Measurements from ENCODE around the gene BRDT.

Gene BRDT

DNA sequence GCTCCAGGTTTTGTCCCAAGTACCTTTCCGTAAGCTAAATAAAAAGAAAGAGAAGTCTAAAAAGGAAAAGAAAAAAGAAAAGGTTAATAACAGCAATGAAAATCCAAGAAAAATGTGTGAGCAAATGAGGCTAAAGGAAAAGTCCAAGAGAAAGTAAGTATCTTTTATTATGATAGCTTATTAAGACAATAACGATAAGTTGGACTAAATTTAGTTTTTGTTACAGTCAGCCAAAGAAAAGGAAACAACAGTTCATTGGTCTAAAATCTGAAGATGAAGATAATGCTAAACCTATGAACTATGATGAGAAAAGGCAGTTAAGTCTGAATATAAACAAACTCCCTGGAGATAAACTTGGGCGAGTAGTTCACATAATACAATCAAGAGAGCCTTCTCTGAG is 31.5 kb downstream of the BRDT start:
- Histone ChIP-seq H3K36me3 (replicated peaks; ENCODE audit: low read depth, low read length) (no peaks in the 10 kb centered on the region), H3K4me3 (ENCODE audit: low read length) (no peak overlapping the region), H4K20me1 (ENCODE audit: insufficient read depth, low read length) (no peaks in the 10 kb centered on the region), H3K4me2 (ENCODE audit: low read length) (no peak overlapping the region), H3K9me3 (ENCODE audit: insufficient read depth, low read length) (no peaks in the 10 kb centered on the region), H3K79me2 (ENCODE audit: low read length) (no peaks in the 10 kb centered on the region), H3K9ac (ENCODE audit: low read length) (no peak overlapping the region), H3K27ac (ENCODE audit: low read length) (no peak overlapping the region), H2AFZ (ENCODE audit: low read depth, low read length) (no peak overlapping the region), H3K27me3 (ENCODE audit: low read depth, low read length) (0 out of 2 replicates have a peak, but pooled peaks cover 7% of the 10 kb centered on the region), H3K4me1 (ENCODE audit: low read length) (no peaks in the 10 kb centered on the region)
- TF ChIP-seq, protein P1, sequence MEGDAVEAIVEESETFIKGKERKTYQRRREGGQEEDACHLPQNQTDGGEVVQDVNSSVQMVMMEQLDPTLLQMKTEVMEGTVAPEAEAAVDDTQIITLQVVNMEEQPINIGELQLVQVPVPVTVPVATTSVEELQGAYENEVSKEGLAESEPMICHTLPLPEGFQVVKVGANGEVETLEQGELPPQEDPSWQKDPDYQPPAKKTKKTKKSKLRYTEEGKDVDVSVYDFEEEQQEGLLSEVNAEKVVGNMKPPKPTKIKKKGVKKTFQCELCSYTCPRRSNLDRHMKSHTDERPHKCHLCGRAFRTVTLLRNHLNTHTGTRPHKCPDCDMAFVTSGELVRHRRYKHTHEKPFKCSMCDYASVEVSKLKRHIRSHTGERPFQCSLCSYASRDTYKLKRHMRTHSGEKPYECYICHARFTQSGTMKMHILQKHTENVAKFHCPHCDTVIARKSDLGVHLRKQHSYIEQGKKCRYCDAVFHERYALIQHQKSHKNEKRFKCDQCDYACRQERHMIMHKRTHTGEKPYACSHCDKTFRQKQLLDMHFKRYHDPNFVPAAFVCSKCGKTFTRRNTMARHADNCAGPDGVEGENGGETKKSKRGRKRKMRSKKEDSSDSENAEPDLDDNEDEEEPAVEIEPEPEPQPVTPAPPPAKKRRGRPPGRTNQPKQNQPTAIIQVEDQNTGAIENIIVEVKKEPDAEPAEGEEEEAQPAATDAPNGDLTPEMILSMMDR (IDR thresholded peaks at IDR 0.05; ENCODE audit: low read depth, low read length) = no peak

DNA sequence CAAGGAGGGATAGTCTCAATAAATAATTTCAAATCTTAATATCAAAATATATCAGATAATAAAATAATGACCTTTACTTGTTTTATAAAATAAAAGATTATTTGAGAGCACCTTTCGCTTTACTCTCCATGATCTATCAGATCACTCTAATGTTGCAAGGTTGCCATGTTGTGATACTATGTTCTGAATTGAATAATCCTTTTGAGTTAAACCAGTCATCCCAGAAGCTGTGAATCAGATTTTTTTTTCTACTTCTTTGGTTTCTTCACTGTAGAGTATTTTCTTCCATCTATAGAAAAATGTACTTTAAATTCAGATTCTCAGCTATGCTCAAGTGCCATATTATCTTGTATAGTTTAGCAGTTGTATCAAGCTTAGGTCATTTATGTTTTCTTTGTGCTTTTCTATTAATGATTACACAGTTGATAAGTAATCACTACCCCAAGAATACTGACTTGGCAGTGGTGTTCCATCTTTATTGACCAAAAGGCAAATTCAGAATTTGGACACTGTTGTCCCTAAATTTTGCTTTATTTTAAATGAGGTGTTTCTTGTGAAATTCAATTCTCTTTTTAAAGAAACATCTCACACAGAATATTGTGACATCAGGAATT is 32.9 kb downstream of the BRDT start:
- H3K4me1 ChIP-seq (ENCODE audit: low read length) = no peaks in the 10 kb centered on the region
- no peak overlapping the region for H3K4me2 ChIP-seq (ENCODE audit: low read length)
- H3K27me3 ChIP-seq (ENCODE audit: low read depth, low read length) = 0 out of 2 replicates have a peak, but pooled peaks cover 1% of the 10 kb centered on the region
- no peaks in the 10 kb centered on the region for H3K79me2 ChIP-seq (ENCODE audit: low read length)
- no peak overlapping the region for H3K4me3 ChIP-seq (ENCODE audit: low read length)
- no peaks in the 10 kb centered on the region for H4K20me1 ChIP-seq (ENCODE audit: insufficient read depth, low read length)
- H2AFZ ChIP-seq (ENCODE audit: low read depth, low read length) = no peak overlapping the region
- no peak overlapping the region for H3K9ac ChIP-seq (ENCODE audit: low read length)
- H3K27ac ChIP-seq (ENCODE audit: low read length) = no peak overlapping the region
- H3K36me3 ChIP-seq (replicated peaks; ENCODE audit: low read depth, low read length) = no peaks in the 10 kb centered on the region
- TF ChIP-seq EZH2phosphoT487 (IDR thresholded peaks at IDR 0.05; ENCODE audit: low read depth) = no peak
- TF ChIP-seq, protein P1 (IDR thresholded peaks at IDR 0.05; ENCODE audit: low read depth, low read length) = no peak
- H3K9me3 ChIP-seq (ENCODE audit: insufficient read depth, low read length) = no peaks in the 10 kb centered on the region

DNA sequence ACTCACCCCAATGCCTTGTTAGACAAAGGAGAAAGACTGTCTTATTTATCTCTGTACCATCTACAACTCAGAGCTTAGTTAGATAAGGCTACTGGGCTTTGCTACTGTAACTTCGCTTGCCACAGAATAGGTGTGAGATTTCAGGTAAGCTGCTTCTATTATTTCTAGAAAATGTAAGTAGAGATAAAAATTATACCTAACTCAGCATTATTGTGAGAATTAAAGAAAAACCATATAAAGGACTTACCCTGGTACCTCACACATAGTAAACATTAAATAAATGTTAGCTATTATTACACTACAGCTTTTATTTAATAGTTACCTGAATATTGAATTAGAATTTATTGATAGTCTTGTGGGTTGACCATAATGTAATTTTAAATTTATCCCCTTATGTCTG is 44.1 kb downstream of the BRDT start:
- H3K4me1 ChIP-seq (ENCODE audit: low read length) = no peaks in the 10 kb centered on the region
- no peak overlapping the region for H3K4me2 ChIP-seq (ENCODE audit: low read length)
- no peaks in the 10 kb centered on the region for H3K36me3 ChIP-seq (replicated peaks; ENCODE audit: low read depth, low read length)
- H2AFZ ChIP-seq (ENCODE audit: low read depth, low read length) = no peak overlapping the region
- H3K9ac ChIP-seq (ENCODE audit: low read length) = no peak overlapping the region
- no peaks in the 10 kb centered on the region for H3K27me3 ChIP-seq (ENCODE audit: low read depth, low read length)
- H3K9me3 ChIP-seq (ENCODE audit: insufficient read depth, low read length) = no peaks in the 10 kb centered on the region
- no peak overlapping the region for H3K27ac ChIP-seq (ENCODE audit: low read length)
- no peak overlapping the region for H3K4me3 ChIP-seq (ENCODE audit: low read length)
- no peaks in the 10 kb centered on the region for H3K79me2 ChIP-seq (ENCODE audit: low read length)
- no peaks in the 10 kb centered on the region for H4K20me1 ChIP-seq (ENCODE audit: insufficient read depth, low read length)
- TF ChIP-seq, protein P1 (IDR thresholded peaks at IDR 0.05; ENCODE audit: low read depth, low read length) = no peak
- no peak for TF ChIP-seq EZH2phosphoT487 (IDR thresholded peaks at IDR 0.05; ENCODE audit: low read depth)

DNA sequence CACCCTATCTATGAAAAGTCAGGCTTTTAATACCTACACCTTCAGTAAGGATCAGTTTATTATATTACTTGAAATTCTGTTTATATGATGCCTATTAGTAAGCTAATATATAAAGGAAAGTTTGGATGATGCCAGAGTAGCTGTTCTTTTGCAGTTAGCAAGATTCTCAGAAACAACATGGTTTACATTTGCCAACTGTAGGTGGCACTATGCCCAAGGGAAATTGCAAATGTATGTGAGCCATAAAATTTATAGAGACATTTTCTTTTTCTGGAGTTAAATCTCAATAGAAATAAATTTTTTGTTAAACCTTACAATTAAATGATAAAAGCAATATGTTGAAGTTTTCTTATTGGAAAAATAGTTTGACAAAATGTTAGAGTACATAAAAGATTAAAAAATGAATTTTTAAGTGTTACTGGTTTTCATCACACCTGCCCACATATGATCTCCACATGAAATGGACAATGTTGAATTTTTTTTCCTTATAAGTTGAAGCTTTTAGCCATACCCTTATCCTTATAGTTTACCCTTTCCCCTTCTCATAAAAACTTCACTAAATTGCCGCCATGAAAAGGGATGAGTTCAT is 48.5 kb downstream of the BRDT start:
- no peak overlapping the region for H2AFZ ChIP-seq (ENCODE audit: low read depth, low read length)
- H4K20me1 ChIP-seq (ENCODE audit: insufficient read depth, low read length) = no peaks in the 10 kb centered on the region
- TF ChIP-seq, protein P1 (IDR thresholded peaks at IDR 0.05; ENCODE audit: low read depth, low read length) = peak; percentile 57
- TF ChIP-seq EZH2phosphoT487 (IDR thresholded peaks at IDR 0.05; ENCODE audit: low read depth) = no peak
- H3K4me1 ChIP-seq (ENCODE audit: low read length) = no peaks in the 10 kb centered on the region
- H3K27ac ChIP-seq (ENCODE audit: low read length) = no peak overlapping the region
- H3K9me3 ChIP-seq (ENCODE audit: insufficient read depth, low read length) = no peaks in the 10 kb centered on the region
- H3K27me3 ChIP-seq (ENCODE audit: low read depth, low read length) = no peaks in the 10 kb centered on the region
- H3K9ac ChIP-seq (ENCODE audit: low read length) = no peak overlapping the region
- no peak overlapping the region for H3K4me2 ChIP-seq (ENCODE audit: low read length)
- H3K36me3 ChIP-seq (replicated peaks; ENCODE audit: low read depth, low read length) = no peaks in the 10 kb centered on the region
- no peaks in the 10 kb centered on the region for H3K79me2 ChIP-seq (ENCODE audit: low read length)
- H3K4me3 ChIP-seq (ENCODE audit: low read length) = no peak overlapping the region
